Stimulated activated CD8-positive, alpha-beta memory T cell treated with anti-CD3 and anti-CD28 coated beads, Interleukin-12 subunit alpha, Interleukin-12 subunit beta, amount 100 ng/mL, for 24 hours (primary cell): Measurements from ENCODE around the gene TEPSIN.

ENCODE experiments used
- DNase-seq: peaks from one replicate; pipeline ENCODE4 v3.0.0-alpha.2; 2020; ENCODE audit errors: extremely low read depth

TEPSIN gene, protein sequence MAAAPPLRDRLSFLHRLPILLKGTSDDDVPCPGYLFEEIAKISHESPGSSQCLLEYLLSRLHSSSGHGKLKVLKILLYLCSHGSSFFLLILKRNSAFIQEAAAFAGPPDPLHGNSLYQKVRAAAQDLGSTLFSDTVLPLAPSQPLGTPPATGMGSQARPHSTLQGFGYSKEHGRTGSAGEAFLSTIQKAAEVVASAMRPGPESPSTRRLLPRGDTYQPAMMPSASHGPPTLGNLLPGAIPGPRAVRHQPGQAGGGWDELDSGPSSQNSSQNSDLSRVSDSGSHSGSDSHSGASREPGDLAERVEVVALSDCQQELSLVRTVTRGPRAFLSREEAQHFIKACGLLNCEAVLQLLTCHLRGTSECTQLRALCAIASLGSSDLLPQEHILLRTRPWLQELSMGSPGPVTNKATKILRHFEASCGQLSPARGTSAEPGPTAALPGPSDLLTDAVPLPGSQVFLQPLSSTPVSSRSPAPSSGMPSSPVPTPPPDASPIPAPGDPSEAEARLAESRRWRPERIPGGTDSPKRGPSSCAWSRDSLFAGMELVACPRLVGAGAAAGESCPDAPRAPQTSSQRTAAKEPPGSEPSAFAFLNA

DNA sequence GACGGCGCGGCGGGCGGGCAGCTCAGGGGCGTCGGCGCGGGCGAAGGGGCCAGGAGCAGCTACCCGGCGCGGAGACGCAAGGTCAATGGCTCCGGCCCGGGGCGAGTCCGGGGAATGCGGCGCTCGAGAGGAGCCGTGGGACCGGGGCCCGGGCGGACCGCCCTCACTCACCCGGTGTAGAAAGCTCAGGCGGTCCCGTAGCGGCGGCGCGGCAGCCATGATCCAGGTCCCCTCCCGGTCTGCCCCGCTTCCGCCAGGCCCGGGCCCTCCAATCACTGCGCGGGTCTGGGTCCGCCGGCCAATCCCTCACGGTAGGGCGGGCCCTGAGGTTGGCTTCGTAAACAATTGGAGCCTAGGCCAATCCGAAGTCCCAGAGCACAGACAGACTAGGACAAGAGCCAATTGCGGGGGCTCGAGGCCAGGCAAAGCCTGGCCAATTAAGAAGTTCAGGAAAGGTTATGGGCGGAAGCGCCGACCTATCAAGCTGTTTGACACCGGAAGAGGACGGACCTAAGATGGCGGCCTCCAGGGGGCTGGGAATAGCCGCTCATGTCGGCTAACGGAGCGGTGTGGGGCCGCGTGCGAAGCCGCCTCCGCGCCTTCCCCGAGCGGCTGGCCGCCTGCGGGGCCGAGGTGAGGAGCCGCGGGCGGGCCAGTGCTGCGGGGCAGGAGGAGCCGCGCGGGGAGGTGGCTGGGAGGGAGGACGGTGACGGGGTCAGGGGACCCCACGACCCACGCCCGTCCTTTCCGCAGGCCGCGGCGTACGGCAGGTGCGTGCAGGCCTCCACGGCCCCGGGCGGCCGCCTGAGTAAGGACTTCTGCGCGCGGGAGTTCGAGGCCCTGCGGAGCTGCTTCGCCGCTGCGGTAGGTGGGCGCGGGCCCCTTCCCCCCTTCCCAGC is at the start of gene TEPSIN, which contains the start of gene NDUFAF8:
Gene TEPSIN, minus strand, starts transcription at position 241 of the 899 bp plus-strand sequence. Its CDS starts 22 bp downstream, at position 219.
Gene NDUFAF8, plus strand, starts transcription at position 504 of the 899 bp plus-strand sequence. Its CDS starts 46 bp downstream, at position 550.
- peak; percentile 87 for DNase-seq

DNA sequence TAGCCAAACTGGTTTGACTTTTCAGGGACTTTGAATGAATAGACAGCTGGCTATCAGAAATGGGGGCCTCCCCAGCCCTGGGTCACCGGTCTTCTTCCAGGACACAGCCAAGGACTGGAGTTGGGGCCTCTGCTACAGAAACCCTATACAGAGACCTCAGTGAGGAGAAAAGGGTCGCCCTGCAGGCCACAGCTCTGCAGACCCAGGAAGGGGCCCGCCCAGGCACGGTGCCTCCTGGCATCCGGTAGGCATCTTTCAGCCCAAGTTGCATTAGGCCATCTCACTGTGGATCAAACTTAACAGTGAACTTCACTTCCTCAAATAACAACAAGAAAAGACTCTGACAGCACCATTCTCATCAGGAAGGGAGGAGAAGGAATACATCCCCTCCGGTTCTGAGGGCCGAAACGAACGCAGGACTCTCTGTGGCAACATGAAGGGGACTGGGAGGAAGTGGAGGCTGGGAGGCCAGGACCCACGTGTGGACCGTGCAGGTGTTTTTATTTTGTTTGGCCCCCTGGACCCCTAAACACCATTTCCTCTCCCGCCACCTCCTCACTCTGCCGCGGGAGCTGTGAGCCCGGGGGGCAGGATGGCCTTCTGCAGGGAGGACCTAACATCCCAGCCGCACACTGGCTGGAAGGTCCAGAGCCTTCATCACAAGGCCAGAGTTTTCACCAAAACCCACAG is 49.0 kb upstream of the TEPSIN start:
- DNase-seq, result no peak

DNA sequence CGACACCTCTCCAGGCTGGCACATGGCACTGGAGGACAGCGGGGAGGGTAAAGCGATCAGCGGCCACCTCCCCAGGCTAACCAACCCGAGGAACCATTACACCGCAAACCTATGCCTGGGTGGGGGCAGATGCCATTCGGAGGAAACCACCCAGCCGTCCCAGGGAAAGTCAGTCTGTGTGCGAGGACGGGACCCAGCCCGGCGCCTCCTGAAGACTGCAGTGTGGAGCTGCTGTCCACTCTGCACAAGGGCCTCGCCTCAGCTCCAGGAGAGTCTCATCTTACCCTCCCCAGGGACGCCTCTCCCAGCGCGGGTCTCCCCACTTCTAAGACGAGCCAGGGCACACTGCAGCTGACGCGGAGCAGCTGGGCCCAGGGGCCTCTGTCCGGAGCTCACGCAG is 48.3 kb upstream of the TEPSIN start:
- no peak for DNase-seq

DNA sequence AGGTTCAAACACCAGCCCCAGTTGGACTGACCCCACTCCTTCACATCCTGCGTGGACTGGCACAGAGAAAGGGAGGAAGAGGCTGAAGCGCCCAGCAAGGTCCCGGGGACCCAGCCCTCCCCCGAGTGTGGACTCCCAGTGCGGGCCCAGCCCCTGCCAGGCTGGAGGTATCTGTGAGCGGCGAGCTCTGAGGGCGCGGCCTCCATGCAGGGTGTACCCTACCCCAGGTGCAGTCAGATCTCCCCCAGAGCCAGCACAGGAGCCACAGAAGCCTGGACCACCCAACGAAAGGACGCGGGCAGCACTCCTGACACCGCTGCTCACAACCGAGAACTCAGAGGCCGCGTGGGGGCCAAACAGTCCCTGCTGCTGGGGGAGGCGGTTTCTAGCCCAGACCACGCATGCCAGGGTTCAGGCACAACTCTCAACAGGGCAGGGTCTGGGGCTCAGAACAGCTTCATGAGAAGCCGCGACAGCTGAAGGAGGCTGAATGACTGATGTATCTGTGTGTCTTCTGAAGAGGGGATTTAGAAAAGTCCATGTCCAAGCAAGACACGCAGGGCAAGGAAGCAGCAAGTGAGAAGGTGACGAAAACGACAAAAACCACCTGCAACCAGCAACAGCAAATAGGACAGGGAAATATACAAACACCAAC is 47.8 kb upstream of the TEPSIN start:
- DNase-seq, result no peak

DNA sequence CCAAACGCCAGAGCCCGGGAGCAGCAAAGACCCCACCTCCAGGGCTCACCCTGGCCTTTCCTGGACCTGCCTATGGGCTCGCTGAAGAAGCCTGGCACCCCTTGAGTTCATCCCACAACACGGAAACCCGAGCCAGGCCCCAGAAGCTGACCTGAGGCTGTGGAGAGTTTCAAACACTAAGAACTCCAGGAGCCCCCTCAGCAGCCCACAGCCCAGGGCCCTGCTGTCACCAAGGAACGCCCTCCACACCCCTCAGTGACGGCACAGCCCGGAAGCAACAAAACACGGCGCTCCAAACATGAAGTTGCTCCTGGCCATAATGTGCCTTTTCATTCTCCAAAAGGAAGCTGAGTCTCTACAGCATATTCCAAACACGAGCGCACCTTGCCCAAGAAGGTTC is 47.0 kb upstream of the TEPSIN start:
- DNase-seq, result no peak

DNA sequence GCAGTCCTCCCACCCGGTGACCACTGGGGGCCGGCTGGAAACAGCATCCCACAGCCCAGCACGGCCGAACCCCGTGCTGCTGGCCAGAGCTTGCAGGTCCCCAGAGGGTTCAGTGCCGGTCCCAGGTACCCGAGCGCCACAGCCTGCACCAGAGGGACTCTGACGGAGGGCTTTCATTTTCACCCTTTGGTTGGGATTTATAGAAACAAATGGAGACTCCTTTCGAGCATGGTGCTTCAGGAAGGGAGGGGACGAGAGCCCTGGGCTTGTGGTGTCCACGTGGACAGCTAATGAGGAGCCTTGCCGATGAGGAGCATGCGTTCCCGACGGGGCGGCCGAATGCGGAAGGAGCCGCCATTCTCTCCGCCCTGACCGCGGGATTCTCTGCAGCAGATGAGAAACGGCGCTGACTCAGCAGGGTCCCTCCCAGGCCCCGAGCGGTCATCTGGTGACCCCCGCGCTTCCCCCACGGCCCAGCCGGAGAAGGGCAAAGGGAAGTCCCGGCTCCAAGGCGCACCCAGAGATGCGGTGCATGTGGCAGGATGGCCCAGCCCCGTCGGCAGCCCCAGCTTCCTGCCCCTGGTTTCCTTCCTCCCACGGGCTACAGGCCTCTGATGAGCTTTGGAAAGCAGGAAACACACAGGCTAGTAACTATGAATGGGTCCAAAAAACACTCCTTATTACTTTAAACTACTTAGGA is 46.5 kb upstream of the TEPSIN start:
- DNase-seq, result peak; percentile 41

DNA sequence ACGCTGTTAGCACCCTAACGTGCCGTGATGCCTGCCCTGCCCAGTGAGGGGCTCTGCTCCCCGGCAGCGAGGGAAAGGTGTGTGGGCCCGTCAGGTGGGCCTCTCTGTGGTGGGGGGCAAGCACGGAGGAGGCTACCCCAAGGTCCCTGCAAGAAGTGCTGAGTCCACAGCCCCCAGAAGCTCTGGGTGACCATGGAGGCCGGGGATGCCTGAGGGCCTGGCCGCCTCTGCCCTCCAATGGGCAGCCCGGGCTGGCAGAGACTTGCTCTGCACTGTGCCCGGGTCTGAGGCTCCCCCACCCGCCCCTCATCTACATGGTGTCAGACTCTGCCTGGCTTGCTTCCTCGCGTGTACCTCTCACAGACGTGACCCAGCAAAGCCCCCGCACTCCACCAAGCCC is 44.0 kb upstream of the TEPSIN start:
- no peak for DNase-seq

DNA sequence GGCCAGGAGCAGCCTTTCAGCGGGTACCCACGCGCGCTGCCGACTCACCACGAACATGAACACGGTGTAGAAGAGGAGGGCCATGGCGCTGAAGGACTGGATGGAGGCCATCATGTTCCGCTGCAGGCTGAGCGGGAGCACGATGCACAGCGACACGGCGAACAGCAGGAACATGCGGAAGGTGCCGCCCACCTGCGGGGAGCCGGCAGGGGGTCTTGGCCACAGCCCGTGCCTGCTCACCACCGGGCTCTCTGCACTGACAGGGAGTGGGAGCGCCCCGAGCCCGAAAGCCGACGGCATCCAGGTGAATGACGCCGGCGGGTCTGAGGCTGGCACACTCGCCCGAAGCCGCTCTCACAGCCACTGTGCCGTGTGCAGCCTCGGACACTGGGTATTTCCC is 43.3 kb upstream of the TEPSIN start:
- no peak for DNase-seq

DNA sequence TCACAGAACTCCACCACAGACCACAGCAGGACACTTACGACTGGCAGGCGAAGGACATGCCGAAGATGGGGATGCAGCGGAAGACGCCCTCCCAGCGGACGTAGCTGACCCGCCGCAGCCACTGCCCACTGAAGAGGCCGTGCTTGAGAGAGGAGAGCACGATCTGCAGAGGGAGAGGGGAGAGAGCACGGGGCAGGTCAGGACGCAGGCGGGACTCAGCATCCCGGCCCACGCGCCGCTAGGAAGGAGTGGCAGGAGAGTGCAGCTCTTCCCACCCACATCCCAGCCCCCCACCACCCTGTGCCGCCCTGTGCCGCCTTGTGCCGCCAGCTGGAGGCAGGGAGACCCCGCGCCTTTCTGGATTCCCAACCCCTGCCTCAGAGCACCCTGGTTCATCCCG is 41.7 kb upstream of the TEPSIN start:
- DNase-seq, result no peak

DNA sequence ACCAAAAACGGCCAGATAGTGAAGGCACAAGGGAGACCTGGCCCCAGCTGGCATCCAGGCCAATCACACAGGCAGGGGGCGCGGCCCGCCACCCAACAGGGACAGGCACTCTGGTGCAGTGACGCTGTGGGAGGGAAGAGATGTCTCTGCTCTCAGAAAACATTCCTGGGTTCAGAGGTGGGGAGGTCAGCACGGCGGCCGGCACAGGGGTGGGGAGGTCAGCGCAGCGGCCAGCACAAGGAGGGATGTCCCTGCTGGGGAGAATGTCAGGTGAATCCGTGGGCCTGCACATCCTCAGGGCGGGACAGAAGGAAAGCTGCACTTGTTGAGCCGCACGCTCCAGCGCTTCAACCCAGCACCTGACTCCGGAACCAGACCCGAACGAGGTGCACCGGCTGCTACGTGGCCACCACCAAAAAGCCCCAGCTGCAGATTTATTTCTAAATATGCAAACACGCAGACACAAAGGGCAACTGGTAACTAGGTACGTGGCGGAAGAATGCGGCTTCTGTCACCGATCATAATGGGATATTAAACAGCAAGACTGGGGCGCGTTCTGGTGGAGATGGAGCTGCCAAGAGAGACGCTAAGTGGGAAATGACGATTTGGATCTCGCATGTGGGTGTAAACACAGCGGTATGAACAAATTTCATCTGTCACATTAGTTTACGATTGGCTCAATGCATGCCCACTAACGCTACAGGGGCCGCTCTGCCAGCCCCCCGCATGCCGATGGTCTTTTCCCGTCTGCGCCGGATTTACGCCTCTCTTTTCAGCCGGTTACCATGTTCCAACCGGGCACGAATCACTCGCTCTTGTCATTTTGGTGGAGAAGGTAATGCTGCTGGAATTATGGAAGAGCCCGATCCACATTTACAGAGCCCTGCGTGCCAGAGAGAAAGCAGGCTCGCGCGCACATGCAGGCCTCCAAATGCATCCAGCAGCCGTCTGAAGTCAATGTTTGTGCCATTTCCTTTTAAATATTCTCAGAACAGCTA is 40.7 kb upstream of the TEPSIN start:
- DNase-seq, result no peak

DNA sequence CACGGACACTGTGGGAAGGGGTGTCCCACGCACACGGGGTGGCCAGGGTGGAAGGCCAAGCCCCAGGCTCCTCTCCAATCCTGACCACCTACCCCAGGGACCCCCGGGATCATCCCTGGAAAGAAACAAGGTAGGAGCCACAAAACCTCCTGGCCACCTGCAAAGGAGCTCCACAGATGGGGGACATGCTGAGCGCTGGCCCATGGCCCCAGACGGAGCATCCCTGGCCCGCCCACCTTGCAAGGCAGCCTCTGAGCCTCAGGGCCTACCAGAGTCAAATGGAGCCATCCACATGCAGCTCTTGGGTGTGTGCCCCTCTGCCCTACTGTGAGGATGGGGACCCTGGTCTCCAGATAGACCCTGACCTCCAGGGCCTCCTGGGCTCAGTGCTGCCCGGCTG is 40.0 kb upstream of the TEPSIN start:
- no peak for DNase-seq

DNA sequence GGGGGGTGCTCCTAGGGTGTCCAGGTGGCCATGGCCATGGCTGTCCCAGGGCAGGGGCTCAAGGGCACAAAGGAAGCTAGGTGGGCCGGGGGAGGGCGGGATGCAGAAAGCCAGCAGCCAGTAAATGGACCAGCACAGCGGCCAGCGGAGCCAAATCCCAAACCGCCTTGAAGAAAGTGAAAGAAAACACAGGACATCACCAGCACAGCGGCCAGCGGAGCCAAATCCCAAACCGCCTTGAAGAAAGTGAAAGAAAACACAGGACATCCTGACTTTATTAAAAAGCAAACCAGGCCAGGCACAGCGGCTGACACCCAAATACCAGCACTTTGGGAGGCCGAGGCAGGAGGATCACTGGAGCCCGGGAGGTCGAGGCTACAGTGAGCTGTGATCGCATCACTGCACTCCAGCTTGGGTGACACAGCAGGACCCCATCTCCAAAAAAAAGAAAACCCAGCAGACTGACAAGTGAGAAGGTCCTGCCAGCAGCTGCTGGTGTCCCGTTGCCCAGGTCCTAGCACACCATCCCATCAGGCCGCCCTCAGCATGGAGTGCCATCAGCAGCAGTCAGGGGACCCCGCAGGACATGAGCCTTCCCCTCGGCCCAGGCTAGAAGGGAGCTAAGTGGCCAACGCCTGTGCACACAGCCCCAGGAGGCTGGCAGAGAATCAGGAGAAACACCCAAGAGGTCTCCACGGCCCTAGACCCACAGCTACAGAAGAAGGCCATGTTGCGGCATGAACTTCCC is 39.3 kb upstream of the TEPSIN start:
- DNase-seq, result no peak

DNA sequence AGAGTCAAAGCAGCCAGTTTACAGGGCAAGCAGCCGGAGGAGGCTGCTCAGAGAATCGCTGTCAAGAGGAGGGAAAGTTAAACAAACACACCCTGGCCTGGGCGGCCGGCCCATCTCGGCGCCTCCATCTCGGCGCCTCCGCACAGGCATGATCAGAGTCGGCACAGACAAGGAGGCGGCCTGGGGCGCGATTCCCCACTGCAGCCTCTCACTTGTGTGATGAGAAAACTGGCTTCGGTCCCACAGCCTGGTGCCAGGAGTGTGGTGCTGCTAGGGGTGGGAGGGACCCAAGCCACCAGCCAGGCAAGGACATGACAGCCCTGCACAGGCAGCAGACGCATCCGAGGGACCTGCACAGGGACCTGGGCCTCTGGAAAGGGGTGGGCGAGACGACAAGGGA is 38.6 kb upstream of the TEPSIN start:
- DNase-seq, result no peak

DNA sequence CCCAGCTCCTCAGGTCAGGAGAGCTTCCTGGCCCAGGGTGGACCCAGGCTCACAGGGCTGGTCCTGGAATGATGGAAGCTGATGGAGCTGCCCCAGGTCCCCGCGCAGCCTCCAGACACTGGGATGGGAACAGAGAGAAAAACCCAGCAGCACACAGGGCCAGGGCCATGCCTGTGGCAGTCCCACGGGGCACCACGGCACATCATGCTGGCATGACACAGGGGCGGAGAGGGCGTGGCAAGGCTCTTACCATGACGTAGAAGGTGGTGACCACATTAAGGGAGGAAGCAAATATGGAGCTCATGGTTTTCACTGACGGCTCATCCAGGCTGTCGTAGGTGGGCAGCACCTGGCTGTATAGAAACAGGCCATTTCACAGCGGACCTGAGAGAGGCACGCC is 37.9 kb upstream of the TEPSIN start:
- DNase-seq, result no peak

DNA sequence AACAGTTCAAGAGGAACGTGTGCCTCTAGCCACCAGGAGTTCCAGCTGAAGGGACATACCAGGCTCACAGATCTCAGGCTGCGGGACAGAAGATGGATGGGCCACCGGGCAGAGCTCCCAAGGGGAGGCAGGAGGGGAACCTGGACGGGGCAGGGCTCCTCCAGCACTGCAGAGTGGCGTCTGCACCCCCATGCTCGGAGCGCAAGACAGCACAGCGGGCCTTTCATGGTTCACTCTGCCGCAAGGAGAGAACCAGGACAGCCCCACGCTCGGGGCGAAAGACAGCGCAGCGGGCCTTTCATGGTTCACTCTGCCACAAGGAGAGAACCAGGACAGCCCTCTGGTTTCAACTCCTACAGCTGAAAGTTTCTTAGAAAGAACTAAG is 35.6 kb upstream of the TEPSIN start:
- no peak for DNase-seq

DNA sequence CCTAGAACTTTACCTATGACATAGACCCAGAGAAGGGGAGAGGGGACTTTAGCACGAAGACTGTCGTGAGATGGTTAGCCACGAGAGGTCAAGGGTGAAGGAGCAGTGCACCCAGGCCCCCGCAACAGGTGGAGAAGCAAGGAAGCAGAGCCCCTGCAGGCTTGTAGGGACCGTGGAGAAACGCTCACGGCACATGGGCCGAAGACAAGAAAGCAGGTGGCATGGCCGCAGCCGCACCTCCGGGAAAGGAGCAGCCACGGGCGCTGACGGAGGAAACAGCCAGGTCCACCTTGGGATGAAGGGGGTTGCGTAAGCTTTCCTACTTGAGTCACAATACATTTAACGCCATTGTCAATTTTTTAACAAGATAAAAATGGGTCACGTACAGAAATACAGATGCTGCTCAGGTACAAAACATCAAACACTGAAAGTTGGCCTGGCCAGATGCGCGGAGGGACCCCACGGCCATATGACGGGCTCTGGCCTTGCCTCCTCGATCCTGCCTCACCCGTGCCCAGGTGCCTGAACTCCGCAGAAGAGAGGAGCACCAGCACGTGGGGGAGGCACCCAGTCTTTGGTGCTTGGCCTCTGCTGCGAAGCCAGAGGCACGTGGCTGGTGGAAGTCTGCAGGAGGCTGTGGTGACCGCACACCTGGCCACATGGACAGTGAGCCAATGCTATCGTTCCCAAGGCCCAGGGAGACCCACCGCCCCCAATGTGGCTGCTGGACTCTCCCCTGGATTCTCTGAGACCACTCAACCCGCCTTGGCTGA is 35.0 kb upstream of the TEPSIN start:
- DNase-seq, result no peak

DNA sequence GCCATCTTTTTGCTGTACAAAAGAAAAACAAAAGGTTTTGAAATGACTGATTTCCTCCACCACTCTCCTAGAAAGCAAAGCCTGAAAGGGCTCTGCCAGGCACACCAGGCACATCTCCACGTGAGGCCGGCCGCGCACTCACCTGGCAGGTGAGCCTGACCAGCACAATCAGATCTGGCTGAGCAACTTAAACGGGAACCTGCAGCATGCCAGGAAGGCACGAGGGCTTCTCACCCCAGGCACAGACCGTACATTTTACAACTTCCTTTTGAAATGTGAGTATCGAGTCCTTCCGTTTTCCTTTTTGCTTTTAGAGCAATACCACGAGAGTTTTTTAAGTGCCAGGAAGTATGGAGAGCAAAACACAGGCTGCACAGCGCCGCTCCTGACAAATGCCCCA is 33.8 kb upstream of the TEPSIN start:
- DNase-seq, result no peak

DNA sequence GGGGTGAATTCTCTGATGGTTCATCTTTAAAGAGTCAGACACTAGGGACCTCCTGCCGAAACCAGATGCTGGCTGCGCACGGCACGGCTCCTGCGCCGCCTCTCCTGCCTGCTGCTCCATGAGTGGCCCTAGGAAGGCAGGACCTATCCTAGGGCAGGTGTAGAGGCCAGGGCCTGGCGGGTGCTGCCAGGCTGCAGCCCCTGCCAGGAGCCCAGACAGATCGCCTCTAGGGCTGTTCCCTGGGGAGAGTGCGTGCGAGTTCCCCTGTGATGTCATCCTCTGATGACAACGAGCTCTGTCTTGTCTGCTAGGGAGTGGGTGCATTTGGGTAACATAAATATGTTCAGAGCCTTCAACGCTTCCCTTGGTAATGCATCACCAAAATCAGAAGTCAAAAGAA is 32.4 kb upstream of the TEPSIN start:
- no peak for DNase-seq
